GM10266 (cell line): ENCODE measurements around the gene PEPD.

Experiments
- DNase-seq: peaks from one replicate; pipeline ENCODE4 v3.0.0; 2012; ENCODE audit errors: extremely low spot score
- CTCF ChIP-seq: IDR thresholded peaks from 2 replicates; pipeline ENCODE4 v1.5.1; 2012; ENCODE audit warnings: mild to moderate bottlenecking, low read depth; ENCODE audit not compliant: control insufficient read depth, insufficient read depth; ENCODE audit errors: missing control alignments

The PEPD gene

DNA sequence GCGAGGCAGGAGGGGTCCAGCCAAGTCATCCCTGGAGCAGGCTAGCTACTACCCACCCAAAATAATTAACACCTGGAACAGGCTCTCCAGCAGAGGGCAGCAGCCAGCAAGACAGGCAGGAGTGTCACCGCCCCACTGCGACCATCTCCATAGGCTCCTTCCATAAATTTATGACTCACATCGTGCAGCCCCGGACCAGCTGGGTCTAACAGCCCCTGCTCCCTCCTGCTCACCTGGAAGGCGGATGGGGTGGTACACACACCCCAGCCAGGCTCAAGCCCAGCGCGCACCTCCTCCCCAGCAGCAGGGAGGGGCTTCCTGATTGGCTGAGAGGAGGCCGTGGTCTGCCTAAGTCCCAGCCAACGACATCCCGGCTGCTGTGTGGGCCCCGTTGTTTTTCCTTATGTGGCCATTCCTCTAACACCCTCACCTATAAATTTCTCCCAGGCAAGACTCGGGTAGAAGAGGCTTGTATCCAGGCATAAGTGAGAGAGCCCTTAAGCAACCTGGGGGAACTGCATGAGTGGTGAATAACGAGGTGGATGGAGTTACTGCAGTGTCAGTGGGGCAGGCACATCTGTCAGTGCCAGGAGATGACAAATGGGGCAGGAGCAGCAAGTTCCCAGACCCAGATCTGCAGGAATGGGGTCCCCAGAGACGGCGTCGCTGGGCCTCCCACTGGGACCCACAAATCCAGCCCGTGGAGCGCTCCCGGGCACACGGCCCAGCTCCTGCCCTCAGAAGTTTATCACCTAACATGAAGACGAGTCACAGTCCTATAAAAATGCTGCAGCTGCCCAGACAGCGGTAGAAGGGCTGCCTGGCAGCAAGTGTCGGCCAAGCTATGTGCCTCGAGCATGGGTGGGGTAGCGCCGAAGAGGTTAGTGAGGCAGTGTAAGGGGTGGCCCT is 105.0 kb downstream of the PEPD start:
- DNase-seq: peak; percentile 84
- peak; percentile 72 for TF ChIP-seq CTCF

- TF ChIP-seq CTCF: no peak
Measured at GRCh38 chr19:33414667-33415605, 106.7 kb downstream of the PEPD start.

GRCh38 chr19:33413868-33414666 is 107.5 kb downstream of the PEPD start:
- TF ChIP-seq CTCF: no peak
- no peak for DNase-seq

More at GRCh38 chr19:33414667-33415605, 106.7 kb downstream of the PEPD start:
- DNase-seq: no peak

DNA sequence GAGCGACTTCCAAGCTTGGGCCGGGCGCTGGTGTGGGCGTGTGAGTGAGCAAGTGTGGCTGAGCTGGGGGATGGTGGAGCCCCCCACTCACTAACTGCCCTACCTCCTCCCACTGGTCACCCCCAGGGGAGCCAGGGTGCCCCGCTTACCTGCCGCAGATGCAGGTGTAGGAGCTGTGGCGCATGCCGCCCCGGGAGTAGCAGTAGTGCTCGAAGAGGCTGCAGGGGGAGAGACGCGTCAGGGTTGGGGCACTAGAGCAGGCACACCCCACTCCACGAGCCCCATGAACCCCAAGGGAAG is 108.2 kb downstream of the PEPD start:
- TF ChIP-seq CTCF: no peak
- no peak for DNase-seq

DNA sequence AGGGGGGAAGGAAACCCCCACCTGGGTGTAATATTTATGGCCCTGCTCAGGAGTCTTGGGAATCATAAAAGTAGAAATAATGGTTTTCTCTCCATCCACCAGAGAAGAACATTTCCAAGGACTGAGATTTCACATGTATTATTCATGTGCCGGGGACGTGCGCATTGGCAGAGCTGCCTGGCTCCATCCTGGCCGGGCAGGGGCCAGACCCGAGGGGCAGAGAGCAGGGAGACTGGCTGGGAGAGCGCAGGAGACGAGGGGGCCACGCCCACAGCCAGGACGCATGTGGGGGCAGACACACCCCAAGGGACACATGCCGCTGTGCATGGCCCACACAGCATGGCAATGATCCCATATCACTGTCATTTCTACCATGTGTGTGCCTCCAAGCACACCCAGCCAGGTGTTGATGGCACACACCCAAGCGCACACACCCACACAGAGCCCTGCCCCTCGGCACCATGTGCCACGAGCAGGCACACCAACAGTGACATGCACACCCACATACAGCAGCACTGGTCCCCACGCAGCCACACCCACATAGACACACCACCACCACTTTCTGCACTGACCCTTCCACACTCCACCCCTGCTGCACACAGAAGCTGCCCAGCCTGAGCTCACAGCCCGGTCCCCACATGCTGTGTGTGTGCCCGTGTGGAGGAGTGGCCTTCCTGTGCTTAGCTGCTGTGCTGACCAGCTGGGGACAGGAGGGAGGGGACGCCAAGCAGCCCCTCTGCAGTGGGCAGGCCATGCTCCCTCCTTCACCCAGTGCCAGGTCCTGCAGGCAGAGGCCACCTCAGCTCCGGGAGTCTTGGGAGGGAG is 108.8 kb downstream of the PEPD start:
- TF ChIP-seq CTCF: no peak
- no peak for DNase-seq

DNA sequence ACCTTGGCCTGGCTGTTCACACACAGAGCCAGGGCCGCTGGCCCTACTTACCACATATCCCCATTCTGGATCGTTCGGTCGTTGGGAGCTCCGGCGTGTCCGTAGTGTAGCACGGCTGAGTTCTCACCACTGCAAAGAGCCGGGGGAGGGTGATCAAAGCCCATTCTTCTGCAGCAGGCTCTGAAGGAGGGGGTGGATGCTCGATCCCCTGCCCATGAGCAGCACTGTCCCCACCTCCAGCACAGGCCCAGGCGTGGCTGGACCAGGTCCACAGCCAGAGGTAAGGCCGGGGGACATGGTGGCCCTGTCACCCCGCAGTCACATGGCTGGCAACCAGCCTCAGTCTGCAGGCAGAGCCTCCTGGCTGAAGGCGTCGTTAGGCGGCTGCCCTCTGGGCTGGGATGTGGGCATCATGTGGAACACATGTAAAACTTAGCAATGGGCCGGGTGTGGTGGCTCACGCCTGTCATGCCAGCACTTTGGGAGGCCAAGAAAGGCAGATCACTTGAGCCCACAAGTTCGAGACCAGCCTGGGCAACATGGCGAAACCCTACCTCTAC is 109.9 kb downstream of the PEPD start:
- TF ChIP-seq CTCF: no peak
- no peak for DNase-seq
